ENCODE measurements around the gene TRIM17.

Gene TRIM17

GRCh38 chr1:228378090-228378872 is 38.4 kb downstream of the TRIM17 start:
- peak; percentile 96 for DNase-seq (ENCODE audit: low spot score)

GRCh38 chr1:228377664-228378089 is 39.0 kb downstream of the TRIM17 start:
- no peak for DNase-seq (ENCODE audit: low spot score)

GRCh38 chr1:228376651-228377631 is 39.7 kb downstream of the TRIM17 start:
- no peak for DNase-seq (ENCODE audit: low spot score)

- no peak for DNase-seq (ENCODE audit: low spot score)
These were observed 40.4 kb downstream of the TRIM17 start for GRCh38 chr1:228376262-228376628.

GRCh38 chr1:228375578-228376261 is 40.9 kb downstream of the TRIM17 start:
- DNase-seq (ENCODE audit: low spot score) = no peak

- DNase-seq (ENCODE audit: low spot score) = no peak
These were observed 41.7 kb downstream of the TRIM17 start for GRCh38 chr1:228374711-228375577.

- DNase-seq (ENCODE audit: low spot score) = no peak
These were observed 42.7 kb downstream of the TRIM17 start for GRCh38 chr1:228373681-228374571.

GRCh38 chr1:228373004-228373680 is 43.5 kb downstream of the TRIM17 start:
- DNase-seq (ENCODE audit: low spot score) = no peak

GRCh38 chr1:228372183-228373003 is 44.3 kb downstream of the TRIM17 start:
- no peak for DNase-seq (ENCODE audit: low spot score)

- no peak for DNase-seq (ENCODE audit: low spot score)
These were observed 44.9 kb downstream of the TRIM17 start for GRCh38 chr1:228371741-228372182.

- DNase-seq (ENCODE audit: low spot score) = no peak
These were observed 45.5 kb downstream of the TRIM17 start for GRCh38 chr1:228370941-228371740.

- DNase-seq (ENCODE audit: low spot score) = no peak
These were observed 46.2 kb downstream of the TRIM17 start for GRCh38 chr1:228370439-228370940.

- no peak for DNase-seq (ENCODE audit: low spot score)
These were observed 46.8 kb downstream of the TRIM17 start for GRCh38 chr1:228369608-228370438.

- DNase-seq (ENCODE audit: low spot score) = peak; percentile 3
These were observed 47.7 kb downstream of the TRIM17 start for GRCh38 chr1:228368801-228369607.

GRCh38 chr1:228367798-228368791 is 48.6 kb downstream of the TRIM17 start:
- DNase-seq (ENCODE audit: low spot score) = peak; percentile 71
